HG02981 (cell line): ENCODE measurements around the gene SIVA1.

Experiments
- ATAC-seq: cut with Tn5 transposase; IDR thresholded peaks from one replicate; pipeline ENCODE4 v1.9.1; 2021; ENCODE audit warnings: mild to moderate bottlenecking, moderate library complexity; ENCODE audit not compliant: unreplicated experiment

The SIVA1 gene

GRCh38 chr14:104734051-104734587 lies 18.8 kb upstream of the SIVA1 start:
- no peak for ATAC-seq

GRCh38 chr14:104734601-104734990 lies 18.4 kb upstream of the SIVA1 start:
- ATAC-seq, result no peak

GRCh38 chr14:104734991-104735779 lies 17.8 kb upstream of the SIVA1 start:
- no peak for ATAC-seq

- ATAC-seq, result no peak
These were observed 16.9 kb upstream of the SIVA1 start for GRCh38 chr14:104735830-104736642.

- no peak for ATAC-seq
These were observed 14.4 kb upstream of the SIVA1 start for GRCh38 chr14:104738375-104739019.

- ATAC-seq, result no peak
These were observed 13.9 kb upstream of the SIVA1 start for GRCh38 chr14:104739026-104739425.

GRCh38 chr14:104739546-104740516 lies 13.1 kb upstream of the SIVA1 start:
- no peak for ATAC-seq

GRCh38 chr14:104741108-104741802 lies 11.7 kb upstream of the SIVA1 start:
- ATAC-seq, result no peak

GRCh38 chr14:104741803-104742251 lies 11.1 kb upstream of the SIVA1 start:
- no peak for ATAC-seq

- ATAC-seq, result no peak
These were observed 10.1 kb upstream of the SIVA1 start for GRCh38 chr14:104742586-104743455.

GRCh38 chr14:104743461-104744380 lies 9.2 kb upstream of the SIVA1 start:
- ATAC-seq, result no peak

GRCh38 chr14:104744484-104744883 lies 8.5 kb upstream of the SIVA1 start:
- no peak for ATAC-seq

GRCh38 chr14:104745431-104745830 lies 7.5 kb upstream of the SIVA1 start:
- no peak for ATAC-seq

GRCh38 chr14:104746071-104746545 lies 6.8 kb upstream of the SIVA1 start:
- ATAC-seq, result no peak

GRCh38 chr14:104746934-104747481 lies 5.9 kb upstream of the SIVA1 start:
- ATAC-seq, result no peak

GRCh38 chr14:104747876-104748275 lies 5.1 kb upstream of the SIVA1 start:
- ATAC-seq, result no peak

- no peak for ATAC-seq
These were observed 3.8 kb upstream of the SIVA1 start for GRCh38 chr14:104749111-104749649.
